NOMO-1 treated with dmso at 0.1 percent for 144 hours (cell line): ENCODE measurements around the gene ASF1B.
"Not testable (repeated sequence)": the region's sequence is repeated elsewhere in the genome, so short reads cannot be mapped to it uniquely, and the experiment has no call there.

Experiments used
- DNase-seq: peaks from one replicate; lab custom pipeline; 2025; ENCODE audit not compliant: unreplicated experiment; lab: John Stamatoyannopoulos, UW

The ASF1B gene

DNA sequence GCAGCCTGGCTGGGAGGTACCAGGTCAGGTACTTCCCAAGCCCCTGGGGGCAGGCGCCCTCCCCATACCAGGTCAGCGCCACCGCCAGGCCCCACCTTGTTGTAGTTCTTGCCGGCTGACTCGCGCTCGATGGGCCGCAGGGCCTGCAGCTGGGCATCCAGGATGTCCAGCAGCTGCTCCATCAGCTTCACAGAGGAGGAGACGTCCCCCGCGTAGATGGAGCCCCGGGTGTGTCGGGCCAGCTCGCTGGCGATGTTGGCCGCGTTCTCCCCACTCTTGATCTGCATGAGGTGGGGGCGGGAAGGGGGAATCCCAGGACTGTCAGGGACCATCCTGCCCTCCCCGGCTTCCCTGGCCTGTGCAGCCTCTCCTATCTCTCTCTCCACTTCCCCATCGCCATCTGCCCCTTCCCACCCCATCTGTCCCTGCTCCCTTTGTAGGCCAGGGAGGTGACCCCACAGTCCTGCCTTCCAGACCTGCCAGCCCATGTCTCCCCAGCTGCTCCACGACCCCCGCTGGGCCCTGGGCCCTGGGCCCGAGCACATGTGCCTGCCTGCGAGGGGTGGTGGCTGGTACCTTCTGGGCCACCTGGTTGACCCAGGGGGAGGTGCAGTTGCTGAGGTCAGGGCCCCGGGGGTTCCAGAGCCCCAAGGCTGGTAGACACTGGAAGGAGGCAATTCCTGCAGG, 23.8 kb upstream of the ASF1B start:
- DNase-seq = no peak

DNA sequence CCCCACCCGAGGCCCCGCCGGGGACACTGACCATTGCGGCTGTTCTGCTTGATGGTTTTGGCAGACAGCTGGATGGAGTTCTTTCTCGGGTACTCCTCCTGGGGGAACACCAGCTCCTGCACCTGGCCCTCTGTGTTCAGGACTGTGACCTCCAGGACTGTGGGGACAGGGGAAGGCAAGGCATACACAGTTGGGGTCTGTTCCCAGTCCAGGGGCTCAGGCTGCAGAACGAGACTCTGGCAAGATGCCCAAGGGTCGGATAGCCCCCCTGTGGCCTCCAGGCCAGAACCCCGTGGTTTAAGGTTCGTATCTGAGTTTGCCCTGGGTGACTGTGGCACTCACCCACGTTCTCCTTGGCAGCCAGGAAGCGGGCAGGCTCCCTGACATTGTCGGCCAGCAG, 22.7 kb upstream of the ASF1B start:
- DNase-seq = no peak

DNA sequence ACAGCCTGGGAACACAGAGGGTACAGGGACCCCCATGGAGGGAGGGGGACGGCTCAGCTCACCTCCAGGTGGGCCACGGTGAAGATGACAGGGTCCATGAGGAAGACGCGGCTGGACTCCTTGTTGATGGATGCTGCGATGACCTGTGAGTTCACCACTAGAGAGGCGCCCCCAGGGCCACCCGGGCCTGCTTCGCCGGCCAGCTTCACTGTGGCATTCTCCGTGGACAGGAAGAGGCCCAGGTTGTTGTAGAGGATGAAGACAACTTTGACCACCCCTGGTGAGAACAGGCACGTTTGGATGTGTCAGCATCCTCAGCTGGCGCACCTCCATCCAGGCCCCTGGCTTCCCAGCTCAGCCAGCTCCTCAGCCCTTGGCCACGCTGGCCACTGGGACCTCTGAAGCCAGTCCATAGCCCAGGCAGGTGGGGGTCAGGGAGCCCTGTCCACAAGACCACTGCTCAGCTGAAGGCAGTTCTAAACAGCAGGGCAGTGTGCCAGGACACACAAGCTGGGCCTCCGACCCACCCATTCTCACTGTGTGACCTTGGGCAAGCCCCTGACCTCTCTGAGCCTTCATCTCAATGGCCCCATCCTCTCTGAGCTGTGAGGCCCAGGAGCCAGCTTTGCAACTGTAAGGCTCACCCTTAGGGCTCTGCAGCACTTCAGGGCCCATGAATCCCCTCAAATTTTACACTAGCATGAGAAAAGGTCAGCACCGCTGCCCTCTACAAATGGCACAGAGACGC, 22.1 kb upstream of the ASF1B start:
- DNase-seq = no peak

DNA sequence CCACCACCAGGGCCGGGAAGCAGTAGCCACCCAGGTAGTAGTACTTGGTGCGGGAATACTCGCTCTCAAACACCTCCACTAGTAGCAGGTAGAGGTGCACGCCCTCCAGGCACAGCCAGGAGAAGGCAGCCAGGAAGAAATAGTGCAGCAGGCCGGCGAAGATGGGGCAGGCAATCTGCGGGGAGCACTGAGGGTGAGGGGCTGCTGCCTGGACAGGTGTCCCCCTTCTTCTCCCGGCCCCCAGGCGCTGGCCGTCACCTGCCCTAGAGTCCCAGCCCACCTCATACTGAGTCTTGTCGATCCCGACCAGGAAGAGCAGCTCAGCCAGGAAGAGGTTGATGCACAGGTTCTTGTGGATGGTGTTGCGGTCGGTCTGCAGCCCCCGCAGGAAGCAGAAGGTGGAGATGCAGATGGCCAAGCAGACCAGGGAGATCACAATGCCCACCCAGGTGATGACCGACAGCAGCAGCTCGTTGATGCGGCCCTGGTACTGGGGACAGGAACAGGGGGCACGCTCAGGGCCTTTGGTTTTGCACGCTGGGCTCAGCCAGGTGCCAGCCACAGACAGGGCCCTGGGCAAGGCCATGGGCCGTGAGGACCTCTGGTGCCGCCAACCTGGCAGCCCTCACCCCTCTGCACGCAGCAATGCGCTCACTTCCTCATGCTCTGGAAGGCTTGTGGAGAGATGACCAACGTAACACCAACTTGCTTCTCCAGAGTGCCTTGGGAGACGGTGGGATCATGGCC, 20.8 kb upstream of the ASF1B start:
- DNase-seq = no peak

DNA sequence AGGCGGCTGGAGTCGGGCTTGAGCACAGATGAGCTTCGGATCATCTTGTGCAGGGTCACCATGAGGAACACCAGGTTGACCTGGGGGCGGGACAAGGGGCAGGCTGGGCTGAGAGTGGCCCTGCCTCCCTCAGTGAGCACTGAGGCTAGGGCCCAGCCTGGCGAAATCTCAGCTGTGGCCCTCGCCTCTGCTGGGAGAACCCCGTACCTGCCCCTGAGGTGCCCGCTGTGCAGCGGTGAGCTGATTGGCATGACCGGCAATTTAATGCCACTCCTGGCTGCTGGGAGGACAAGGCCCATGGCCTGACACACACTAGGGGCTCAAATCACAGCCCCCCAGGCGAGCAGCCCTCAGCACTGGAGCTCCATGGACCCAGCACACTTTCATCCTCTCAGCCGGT, 19.7 kb upstream of the ASF1B start:
- no peak for DNase-seq

DNA sequence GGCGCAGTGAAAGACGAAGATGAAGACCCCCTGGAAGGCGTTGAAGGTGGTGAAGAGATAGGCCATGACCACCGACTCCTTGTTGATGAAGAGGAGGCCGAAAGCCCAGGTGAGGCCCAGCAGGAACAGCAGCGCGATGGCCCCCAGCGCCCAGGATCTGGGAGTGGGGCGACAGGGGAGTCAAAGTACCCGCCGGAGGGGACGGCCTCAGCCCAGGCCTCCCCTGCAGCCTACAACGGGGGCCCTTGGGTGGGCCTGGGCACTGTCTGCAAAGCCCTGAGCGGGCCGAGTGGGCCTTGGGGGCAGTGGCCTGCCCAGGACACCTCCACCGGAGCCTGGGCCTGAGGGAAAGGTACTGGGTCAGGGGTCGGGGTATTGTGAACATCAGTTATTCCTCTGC, 19.0 kb upstream of the ASF1B start:
- DNase-seq = no peak

DNA sequence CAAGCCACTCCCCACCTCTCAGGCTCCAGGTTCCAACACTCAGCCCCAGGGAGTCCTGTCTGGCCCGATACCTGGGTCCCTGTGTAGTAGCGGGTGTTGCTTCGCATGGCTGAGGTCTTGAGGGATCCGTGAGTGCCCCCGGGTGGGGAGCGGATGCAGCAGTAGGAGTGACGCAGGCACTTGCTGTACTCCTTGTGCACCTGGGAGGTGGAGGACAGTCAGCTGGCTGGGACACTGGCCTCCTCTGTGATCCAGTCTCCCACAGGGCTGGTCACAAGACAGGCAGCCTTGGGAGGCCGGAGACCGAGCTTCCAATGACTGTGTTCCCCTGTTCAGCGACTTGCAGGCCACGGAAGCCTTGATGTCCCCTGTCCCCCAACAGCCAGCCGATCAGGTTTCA, 16.3 kb upstream of the ASF1B start:
- no peak for DNase-seq

DNA sequence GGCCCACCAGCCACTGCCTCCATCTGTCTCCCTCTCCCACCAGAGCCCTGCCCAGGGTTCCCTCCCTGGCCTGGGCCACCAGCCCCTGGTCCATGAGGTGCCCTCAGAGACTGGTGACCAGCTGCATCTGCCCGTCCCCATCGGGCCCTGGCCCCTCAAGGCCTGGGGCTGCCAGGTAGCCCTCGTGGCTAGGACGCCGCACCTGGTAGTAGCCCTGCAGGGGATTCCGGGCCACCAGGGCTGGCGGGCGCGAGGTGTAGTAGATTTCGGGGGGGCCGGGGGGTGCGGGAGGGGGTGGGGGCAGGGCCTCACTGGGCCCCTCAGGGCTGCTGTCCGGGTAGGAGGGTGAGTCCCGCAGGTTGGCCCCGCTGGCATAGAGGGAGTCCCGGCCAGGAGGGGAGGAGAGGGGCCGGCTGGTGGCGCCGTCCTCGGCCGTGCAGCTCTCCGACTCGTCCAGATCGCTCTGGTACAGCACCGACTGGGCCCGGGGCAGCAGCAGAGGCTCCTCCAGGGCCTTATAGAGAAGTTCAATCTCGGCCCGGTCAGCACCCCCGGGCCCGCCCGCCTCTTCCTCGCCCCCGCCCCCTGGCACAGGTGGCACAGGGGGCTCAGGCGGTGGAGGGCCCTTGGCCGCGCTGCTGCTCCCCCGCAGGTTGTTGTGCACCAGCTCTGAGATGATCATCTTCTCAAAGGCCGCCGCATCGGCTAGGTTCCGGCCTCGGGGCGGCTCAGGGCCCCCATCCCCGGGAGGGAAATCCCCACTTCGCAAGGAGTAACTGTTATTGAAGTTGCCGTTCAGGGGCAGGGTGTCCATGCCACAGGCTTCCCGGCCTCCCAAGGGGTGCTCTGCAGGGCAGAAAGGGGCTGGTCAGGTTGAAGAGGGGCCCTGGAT, 14.6 kb upstream of the ASF1B start:
- DNase-seq = no peak

DNA sequence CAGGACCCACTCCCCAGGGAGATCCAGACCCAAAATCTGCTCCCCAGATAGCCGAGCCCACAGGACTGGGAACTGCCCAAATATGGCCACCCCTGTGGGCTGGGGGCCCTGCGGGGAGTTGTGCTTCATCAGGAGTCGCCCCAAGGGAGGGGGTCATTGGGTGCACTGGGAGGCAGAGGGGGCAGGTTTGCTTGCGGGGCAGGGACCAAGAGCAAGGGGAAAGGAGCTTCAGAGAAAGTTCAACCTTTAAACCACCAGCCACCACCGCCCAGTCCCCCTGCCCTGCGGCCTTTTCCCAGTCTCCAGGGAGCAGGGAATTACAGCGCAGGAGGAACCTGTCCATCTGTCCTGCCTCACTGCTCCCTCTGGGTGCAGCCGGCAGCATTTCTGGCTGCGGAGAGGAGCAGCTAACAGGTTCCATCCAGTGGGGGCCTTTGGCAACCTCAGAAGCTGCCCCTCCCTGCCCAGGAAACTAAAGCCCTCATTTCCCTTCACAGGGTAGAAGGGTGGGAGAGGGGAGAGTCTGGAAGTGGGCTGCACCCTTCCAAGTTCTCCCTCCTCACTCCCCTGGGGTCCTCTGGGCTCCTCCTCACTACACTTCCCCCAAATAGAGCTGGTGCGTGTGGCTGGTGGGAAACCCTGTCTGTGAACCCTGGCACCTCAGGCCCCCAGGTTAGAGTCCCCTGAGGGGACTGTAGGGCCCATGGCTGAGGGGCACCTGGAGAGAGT, 13.8 kb upstream of the ASF1B start:
- DNase-seq = no peak

DNA sequence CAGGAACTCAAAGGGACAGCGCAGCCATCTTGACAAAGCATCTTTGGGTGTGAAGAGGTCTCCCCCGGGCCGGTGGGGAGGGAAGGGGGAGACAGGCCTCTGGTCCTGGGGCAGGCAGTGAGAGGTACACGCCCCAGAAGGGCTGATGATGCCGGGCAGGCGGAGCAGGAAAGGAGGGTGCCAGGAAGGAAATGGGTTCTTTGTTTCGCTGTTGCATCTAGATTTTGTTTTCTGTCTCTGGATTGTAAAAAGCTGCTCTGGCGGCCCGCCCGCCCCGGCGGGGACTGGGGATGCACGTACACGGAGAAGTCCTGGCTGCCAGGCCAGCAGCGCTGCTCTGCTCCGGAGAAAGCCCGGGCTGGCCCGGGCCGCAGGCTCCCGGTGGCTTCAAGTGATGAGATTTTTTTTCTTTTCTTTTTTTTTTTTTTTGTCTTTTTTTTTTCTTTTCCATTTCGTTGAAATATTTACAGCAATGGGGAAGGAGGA, 13.2 kb upstream of the ASF1B start:
- DNase-seq = no peak

DNA sequence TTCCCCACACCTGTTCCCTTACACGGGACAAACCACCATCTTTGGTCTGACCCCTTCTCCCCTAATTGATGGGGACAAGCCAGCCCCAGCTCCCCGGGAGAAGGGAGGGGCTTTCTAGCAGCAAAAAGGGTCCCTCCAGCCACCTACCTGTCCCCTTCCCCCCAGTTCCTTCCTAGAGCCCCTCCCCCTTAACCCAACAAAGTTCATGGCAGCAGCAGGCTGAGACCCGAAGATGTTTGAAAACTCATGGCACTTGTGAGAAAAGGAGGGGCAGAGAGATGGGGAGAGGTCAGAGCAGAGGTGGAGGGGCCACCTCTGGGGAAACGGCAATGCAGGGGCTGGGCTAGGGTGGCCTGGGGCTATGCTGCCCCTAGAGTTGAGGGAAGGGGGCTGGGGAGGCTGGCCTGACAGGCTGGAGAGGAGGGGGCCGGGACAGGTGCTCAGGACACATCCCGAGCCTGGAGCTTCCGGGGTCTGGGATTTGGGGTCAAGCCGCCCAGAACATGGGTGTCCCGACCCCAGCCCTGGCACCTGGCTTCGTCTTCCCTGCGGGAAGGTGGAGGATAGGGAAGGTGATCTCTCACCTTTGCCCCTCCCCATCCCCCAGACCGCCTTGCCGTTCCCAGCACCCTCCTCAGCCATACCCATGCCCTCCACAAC, 12.5 kb upstream of the ASF1B start:
- no peak for DNase-seq

DNA sequence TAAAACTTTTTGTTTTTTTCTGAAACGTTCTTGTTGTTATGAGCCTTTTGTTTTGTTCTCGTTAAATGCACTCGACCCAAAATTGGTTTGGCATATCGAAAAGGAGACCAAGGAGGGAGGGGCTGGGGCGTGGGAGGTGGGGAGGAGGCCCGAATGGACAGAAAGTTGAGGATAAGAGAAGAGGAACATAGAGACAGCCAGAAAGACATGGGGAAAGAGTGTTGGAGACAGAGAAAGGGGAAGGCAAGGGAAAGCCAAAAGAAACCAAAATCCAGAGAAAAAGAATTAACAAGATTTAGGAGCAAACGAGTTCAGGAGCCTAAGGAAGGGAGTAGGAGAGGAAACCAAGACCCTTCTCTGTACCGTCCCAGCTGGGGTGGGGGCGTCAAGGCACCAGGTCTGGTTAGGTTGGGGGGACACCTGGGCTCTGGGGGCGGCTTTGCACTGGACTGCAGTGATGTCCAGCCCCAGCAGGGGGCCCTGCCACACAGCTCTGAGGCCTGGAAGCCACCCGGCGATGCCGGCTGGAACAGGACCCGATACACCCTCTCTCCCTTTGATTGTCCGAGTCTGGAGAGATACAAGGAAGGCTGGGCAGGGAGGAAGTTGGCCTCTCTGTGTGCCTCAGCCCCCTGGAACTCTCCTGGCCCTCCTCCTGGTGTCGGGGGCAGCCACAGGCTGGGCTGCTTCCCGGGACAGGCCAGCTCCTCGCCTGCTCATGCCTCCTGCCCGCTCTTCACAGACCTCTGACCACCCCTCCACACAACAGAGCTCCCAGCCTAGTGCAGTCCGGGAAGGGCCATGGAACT, 11.6 kb upstream of the ASF1B start:
- no peak for DNase-seq

DNA sequence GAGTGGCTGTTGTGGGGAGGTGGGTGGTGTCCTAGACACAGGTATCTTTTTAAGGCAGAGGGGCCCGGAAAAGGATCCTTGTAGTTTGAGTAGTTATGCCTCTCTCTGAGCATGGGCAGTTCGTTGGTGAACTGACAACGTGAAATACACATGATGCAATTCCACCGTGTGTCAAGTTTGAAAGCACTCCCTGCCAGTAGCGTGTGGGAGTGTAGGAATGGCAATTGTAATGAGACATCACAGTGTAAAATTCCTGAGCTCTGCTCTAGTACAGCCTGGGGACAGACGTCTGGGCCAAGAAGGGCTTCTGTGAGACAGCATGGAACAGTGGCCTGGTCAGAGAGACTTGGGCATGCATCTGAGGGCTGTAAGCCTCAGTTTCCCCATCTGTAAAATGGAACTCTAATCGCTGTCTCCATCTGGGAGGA, 10.4 kb upstream of the ASF1B start:
- DNase-seq = no peak

DNA sequence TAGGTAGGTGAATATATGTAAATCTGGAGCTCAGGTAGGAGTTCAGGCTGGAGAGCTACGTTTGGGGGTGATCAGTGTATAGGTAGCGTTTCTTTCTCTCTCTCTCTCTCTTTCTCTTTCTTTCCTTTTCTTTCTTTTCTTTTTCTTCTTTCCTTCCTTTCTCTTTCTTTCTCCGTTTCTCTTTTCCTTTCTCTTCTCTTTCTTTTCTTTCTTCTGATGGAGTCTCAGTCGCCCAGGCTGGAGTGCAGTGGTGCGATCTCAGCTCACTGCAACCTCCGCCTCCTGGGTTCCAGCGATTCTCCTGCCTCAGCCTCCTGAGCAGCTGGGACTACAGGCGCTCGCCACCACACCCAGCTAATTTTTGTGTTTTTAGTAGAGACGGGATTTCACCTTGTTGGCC, 9.8 kb upstream of the ASF1B start:
- DNase-seq = not testable (repeated sequence)

DNA sequence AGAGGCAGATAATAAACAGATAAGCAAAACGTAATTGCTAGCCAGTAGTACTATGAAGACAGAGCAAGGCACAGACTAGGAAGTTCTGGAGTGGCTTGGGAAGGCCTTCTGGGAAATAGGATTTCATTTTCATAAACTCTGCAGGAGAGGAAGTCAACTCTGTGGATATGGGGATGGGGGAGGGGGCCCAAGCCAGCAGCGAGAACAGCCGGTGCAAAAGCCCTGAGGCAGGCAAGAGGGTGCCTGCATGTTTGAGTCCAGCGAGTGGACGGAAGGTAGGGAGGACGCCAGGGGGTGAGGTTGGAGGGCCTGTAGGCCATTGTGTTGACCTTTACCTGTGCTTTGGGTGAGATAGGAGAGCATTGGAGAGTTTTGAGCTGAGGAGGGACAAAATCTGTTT, 9.0 kb upstream of the ASF1B start:
- no peak for DNase-seq

DNA sequence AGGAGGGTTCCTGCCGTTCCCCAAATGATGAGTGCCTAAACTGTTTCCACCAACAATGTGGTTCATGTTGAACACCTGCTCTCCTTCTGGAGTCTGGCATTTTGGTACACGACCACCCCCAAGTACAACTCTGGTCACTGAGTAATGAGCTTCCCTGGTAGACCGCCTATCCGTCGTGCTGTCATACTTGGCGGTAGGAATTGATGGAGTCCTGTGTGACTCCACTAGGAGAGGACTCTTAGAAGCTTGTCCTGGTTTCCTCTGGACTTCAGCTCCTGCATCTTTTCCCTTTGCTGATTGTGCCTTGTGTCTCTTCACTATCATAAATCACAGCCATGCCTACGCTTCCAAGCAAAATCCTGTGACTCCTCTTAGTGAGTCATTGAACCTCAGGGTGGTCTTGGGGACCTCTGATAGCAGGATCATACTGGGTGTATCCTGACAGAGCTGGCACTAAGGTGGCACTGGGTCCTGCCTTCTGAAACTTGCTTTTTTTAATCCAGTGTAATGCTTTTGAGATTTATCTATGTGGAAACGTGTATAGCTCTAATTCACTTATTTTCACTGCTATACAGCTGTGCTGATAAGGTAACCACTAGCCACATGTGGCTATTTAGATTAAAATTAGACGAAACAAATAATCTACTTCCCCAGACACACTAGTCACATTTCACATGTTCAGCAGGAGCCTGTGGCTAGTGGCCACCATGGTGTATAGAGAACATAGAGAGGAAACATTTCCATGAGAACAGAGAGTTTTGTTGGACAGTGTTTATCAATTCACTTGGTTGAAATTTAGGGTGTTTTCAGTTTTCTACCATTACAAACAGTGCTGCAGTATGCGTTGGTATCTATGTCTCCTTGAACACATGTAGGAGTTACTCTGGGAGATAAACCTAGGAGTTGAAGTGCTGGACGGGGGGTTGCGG, 6.1 kb upstream of the ASF1B start:
- DNase-seq = no peak

DNA sequence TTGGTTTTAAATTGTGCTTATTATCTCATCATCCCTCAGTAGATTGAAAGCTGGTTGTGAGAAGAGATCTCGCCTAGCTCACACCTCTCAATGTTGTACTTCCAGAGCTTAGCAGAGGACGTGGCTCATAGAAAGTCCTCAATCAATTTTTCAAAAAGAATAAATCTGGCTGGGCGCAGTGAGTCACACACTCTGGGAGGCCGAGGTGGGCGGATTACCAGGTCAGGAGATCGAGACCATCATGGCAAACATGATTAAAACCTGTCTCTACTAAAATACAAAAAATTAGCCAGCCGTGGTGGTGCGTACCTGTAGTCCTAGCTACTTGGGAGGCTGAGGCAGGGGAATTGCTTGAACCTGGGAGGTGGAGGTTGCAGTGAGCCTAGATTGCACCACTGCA, 4.7 kb upstream of the ASF1B start:
- no peak for DNase-seq

DNA sequence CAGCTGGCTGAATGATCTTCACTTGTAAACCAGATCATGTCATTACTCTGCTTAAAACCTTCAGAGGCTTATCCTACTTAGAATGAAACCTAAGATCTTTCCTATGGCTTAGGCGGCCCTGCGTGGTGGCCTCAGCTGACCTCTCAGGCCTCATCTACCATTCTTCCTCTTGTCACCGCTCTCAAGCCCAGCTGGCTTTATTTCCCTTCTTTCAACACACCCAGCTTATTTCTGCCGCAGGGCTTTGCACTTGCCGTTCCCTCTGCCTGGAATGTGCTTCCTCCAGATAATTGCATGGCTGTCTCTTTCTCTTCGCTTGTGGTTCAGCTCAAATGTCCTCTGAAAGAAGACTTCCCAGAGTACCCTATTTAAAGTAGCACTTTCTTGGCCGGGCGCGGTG, 3.6 kb upstream of the ASF1B start:
- peak; percentile 36 for DNase-seq
